ENCODE data around the gene GPATCH4.
A peak's percentile ranks its signal among the peaks of the same experiment; 100 is the strongest.

Gene GPATCH4

DNA sequence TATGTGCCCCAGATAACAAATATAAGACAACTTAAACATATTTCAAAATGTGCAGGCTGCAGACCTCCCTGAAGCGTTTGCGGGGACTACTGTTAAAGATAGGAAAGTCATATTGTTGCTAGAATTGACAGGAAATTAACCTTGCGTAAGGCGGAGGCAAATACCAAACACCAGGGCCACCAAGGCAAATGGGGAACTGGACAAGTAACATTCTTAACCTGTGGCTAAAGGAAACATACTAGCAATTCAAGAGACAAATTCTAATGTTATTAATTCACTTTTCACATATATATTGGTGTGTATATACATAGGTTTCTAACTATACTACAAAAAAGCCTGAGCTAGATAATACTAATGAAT is 24.8 kb upstream of the GPATCH4 start:
- no peak for TF ChIP-seq CTCF (IDR thresholded peaks at IDR 0.05; ENCODE audit: insufficient read depth, missing control alignments)
- FAIRE-seq (no peak), DNase-seq (ENCODE audit: insufficient read length, low spot score) (no peak)

DNA sequence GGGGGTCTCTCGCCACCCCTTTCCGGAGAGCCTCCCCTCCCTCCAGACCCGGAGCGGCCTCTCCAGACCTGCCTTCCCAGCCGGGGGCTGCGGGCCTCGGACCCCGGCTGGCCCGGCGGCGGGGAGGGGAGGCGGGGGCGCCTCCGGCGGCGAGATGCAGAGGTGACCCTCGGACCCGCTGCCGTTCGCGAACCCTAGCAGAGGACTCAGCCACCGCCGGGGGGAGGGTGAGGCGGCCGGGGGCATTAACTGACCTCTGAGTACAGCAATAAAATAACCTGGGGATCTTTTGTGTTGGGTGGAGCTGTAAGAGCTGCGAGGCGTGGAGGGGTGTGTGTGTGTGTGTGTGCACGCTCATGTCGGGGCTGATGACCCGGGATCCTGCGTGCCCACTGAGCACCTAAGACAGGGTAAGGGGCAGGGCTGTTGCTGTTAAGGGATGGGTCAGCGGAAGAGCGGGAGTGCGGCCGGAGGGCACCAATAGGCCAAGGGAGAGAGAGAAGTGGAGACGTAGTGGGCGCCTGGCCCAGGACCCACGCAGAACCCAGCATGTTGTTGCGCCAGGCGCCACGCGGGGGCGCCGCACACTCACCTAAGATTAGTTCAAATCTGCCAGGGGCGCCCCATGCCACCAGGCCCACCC is 24.3 kb upstream of the GPATCH4 start:
- no peak for DNase-seq (ENCODE audit: insufficient read length, low spot score)
- peak; percentile 70 for TF ChIP-seq CTCF (IDR thresholded peaks at IDR 0.05; ENCODE audit: insufficient read depth, missing control alignments)
- no peak for FAIRE-seq

DNA sequence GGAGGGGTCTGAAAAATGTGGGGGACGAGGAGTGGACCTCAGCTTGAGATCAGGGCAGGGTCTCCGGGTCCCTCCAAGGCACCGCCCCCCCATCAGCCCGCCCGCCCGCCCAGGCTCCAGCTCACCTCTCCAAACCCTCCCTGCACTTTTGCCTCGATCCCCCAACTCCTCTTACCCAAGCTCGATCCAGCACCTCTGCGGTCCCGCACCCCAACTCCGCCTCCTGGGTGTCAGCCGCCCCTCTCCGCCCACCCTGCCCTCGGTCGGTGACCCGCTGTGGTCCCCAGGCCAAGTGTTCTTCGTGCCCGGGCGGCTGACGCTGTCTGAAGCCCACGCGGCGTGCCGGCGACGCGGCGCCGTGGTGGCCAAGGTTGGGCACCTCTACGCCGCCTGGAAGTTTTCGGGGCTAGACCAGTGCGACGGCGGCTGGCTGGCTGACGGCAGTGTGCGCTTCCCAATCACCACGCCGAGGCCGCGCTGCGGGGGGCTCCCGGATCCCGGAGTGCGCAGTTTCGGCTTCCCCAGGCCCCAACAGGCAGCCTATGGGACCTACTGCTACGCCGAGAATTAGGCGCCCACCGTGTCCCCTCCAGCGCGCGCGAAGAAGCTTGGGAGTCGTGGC is 23.6 kb upstream of the GPATCH4 start:
- no peak for TF ChIP-seq CTCF (IDR thresholded peaks at IDR 0.05; ENCODE audit: insufficient read depth, missing control alignments)
- no peak for DNase-seq (ENCODE audit: insufficient read length, low spot score)
- FAIRE-seq = no peak

GRCh38 chr1:156623946-156624813 is 22.9 kb upstream of the GPATCH4 start:
- FAIRE-seq (no peak), DNase-seq (ENCODE audit: insufficient read length, low spot score) (no peak)
- peak; percentile 45 for TF ChIP-seq CTCF (IDR thresholded peaks at IDR 0.05; ENCODE audit: insufficient read depth, missing control alignments)

GRCh38 chr1:156622581-156623297 is 21.5 kb upstream of the GPATCH4 start:
- no peak for DNase-seq (ENCODE audit: insufficient read length, low spot score)
- TF ChIP-seq CTCF (IDR thresholded peaks at IDR 0.05; ENCODE audit: insufficient read depth, missing control alignments) = no peak
- no peak for FAIRE-seq

GRCh38 chr1:156619582-156619955 is 18.3 kb upstream of the GPATCH4 start:
- DNase-seq (ENCODE audit: insufficient read length, low spot score) (no peak), FAIRE-seq (no peak)
- TF ChIP-seq CTCF (IDR thresholded peaks at IDR 0.05; ENCODE audit: insufficient read depth, missing control alignments) = no peak
